Measurements from ENCODE around the gene SETD4.

DNA sequence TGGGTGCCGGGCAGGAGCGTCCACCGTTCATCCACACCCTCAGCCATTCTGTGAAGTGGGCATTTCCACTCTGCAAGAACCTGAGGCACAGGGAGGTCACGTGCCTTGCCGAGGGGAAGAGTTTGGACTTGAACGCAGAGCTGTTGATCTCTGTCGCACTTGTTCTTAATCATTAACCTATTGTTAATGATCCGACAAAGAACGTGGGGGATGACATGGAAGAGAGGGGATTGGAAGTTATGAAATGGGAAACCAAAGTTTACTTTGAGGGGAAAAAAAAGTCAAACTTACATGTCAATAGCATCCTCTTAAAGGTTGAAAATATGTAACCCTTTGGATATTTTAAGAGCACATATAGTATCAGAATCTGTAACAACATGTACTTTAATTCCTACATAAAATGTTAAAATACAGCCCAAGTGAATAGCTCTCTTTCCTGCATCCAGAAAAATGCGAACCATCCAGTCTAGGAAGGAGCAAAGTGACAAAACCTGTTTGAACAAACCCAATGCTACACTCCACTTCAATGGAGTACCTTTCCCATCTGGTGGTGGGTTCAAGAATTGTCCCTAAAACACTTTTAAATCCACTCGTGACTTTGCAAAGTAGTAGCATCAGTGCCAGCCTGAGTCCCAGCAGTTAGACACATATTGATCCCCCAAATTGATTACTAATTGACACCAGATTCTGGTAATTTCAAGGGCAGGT is 75.5 kb downstream of the SETD4 start:
- TF ChIP-seq EZH2 (IDR thresholded peaks at IDR 0.05; ENCODE audit: insufficient read depth, poor library complexity, severe bottlenecking) = no peak
- no peak for TF ChIP-seq EZH2phosphoT487 (IDR thresholded peaks at IDR 0.05; ENCODE audit: insufficient read depth, low read depth)
